SK-N-MC (cell line): ENCODE results near the gene OR2A25.

ENCODE experiments used
- DNase-seq: peaks from one replicate; pipeline ENCODE4 v3.0.0-alpha.2; 2011; ENCODE audit warnings: low read depth, low spot score
- H3K27ac ChIP-seq: fragments of 200-600 bp; sonication (generic); 2 replicates; pipeline ENCODE4 v1.5.1; 2016; ENCODE audit warnings: mixed run types
- H3K36me3 ChIP-seq: fragments of 200-600 bp; sonication (generic); 2 replicates; pipeline ENCODE4 v1.6.1; 2017; ENCODE audit warnings: antibody characterized with exemption, low read length, mixed read lengths; ENCODE audit not compliant: insufficient read depth
- H3K4me3 ChIP-seq: fragments of 200-600 bp; sonication (generic); 2 replicates; pipeline ENCODE4 v1.5.1; 2016
- H3K9ac ChIP-seq: fragments of 200-600 bp; sonication (generic); 2 replicates; pipeline ENCODE4 v1.8.0; 2017; ENCODE audit warnings: mixed run types, mixed read lengths; ENCODE audit not compliant: insufficient read length
- H3K9me3 ChIP-seq: fragments of 200-600 bp; sonication (generic); 2 replicates; pipeline ENCODE4 v1.6.1; 2017; ENCODE audit warnings: low read depth, mild to moderate bottlenecking, antibody characterized with exemption, low read length, moderate library complexity, mixed read lengths
- EZH2 ChIP-seq: fragments of 200-600 bp; sonication (generic); IDR thresholded peaks from one replicate; pipeline ENCODE4 v1.6.1; 2017; ENCODE audit warnings: antibody characterized with exemption
- FOXP2 ChIP-seq: optimal IDR thresholded peaks from 2 replicates; pipeline ENCODE3; 2011; ENCODE audit warnings: mild to moderate bottlenecking, moderate library complexity; ENCODE audit not compliant: insufficient read depth; ENCODE audit errors: extremely low read length, control extremely low read depth
- POLR2AphosphoS5 ChIP-seq: IDR thresholded peaks from 2 replicates; pipeline ENCODE4 v1.6.1; 2012; ENCODE audit warnings: mild to moderate bottlenecking, low read depth, low read length, borderline replicate concordance

OR2A25 gene, protein sequence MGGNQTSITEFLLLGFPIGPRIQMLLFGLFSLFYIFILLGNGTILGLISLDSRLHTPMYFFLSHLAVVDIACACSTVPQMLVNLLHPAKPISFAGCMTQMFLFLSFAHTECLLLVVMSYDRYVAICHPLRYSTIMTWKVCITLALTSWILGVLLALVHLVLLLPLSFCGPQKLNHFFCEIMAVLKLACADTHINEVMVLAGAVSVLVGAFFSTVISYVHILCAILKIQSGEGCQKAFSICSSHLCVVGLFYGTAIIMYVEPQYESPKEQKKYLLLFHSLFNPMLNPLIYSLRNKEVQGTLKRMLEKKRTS

DNA sequence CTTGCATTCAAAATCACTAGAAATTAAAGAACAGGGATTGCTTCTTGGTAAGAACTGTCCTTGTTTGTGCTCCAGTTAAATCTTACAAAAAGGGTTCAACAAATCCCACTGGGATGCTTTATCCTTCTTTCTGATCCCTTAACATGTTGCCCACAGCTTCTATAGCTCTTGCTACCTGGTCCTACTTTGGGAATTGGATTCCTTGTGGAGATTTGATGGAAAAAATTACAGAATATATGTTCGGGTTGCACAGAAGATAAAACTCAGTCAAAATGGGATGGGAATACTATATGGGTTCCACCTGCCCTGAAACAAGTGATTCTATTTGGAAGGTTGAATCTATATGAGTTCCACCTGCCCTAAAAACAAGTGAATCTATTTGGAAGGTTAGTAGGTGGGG is at the start of gene OR2A25:
Gene OR2A25, plus strand, starts transcription at position 301 of the 400 bp plus-strand sequence. CDS start 4,409 bp downstream, outside the sequence.
- Histone ChIP-seq H3K9me3 (no peaks in the 10 kb centered on the region), H3K4me3 (no peak within 1 kb of the TSS), H3K9ac (no peak within 1 kb of the TSS), H3K27ac (no peak within 1 kb of the TSS), H3K36me3 (no peaks in the 10 kb centered on the region)
- TF ChIP-seq POLR2AphosphoS5 (no peak), FOXP2 (no peak), EZH2 (no peak)
- DNase-seq: no peak

DNA sequence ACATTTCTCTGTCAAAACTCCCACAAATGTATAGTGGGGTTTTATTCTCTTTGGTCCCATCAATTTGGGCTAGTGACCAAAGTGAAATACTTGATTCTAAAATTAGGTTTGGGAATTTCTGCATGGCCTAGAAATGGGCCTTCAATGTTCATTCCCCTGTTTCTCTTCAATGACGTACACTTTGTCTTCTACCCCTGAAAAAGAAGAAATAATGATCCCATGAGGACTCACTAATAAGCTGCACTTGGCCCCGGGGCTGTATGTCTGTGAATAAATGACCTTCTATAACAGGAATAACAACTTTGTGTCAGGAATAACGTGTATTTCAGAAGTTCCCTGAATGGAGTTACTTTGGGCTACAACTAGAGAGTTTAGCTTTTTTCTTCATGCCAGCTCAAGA is 49.3 kb upstream of the OR2A25 start:
- H3K9ac ChIP-seq: no peak overlapping the region
- no peak for DNase-seq
- H3K27ac ChIP-seq: no peak overlapping the region
- H3K9me3 ChIP-seq: no peaks in the 10 kb centered on the region
- no peaks in the 10 kb centered on the region for H3K36me3 ChIP-seq
- no peak overlapping the region for H3K4me3 ChIP-seq
- no peak for TF ChIP-seq POLR2AphosphoS5
- TF ChIP-seq FOXP2: no peak
- TF ChIP-seq EZH2: no peak

DNA sequence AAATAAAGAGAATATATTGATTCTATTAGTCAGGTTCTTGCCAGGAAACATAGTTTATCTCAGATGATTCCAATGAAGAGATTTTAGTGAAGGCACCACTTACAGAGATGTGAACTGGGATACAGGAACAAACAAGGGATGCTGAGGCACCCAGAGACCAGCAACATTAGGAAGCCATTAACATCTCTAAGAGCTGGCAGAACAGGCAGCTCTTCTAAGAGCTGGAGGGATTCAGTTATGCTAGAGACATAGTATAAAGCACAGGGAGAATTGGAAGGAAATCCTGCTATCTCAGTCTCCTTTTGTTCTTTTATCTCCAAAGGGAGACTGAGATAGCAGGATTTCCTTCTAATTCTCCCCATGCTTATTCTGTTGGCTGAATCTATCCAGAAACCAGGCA is 47.4 kb upstream of the OR2A25 start:
- no peaks in the 10 kb centered on the region for H3K36me3 ChIP-seq
- no peak overlapping the region for H3K27ac ChIP-seq
- DNase-seq: no peak
- no peak overlapping the region for H3K4me3 ChIP-seq
- no peaks in the 10 kb centered on the region for H3K9me3 ChIP-seq
- H3K9ac ChIP-seq: no peak overlapping the region
- TF ChIP-seq POLR2AphosphoS5 (no peak), EZH2 (no peak), FOXP2 (no peak)

DNA sequence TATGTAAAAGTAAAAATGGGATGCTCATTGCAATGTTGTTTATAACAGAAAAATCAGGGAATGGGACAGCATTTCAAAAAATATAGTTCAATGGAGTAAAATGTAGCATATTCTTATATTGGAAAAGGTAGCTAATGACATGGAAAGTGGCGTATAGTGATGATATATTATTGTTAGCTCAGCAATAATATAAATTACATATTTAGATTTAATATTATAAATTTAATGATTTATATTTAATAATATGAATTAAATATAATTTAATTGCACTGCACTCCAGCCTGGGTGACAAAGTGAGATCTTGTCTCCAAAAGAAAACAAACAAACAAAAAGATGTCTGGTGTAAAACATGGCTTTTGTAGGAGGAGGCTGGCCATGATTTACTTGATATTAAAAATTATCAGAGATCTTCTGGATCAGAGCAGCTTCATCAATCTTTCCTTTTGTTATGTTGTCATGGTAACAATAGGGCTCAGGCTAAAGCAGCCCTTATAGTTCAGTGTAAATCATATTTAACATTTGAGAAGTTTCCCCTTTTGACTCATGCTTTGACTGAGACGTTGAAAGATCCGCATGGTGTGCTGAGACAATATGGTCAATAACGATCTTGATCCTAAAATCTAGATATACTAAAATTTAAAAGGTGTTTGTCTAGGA is 46.3 kb upstream of the OR2A25 start:
- Histone ChIP-seq H3K9ac (no peak overlapping the region), H3K27ac (no peak overlapping the region), H3K9me3 (no peaks in the 10 kb centered on the region), H3K36me3 (no peaks in the 10 kb centered on the region), H3K4me3 (no peak overlapping the region)
- no peak for DNase-seq
- no peak for TF ChIP-seq POLR2AphosphoS5
- TF ChIP-seq EZH2: no peak
- no peak for TF ChIP-seq FOXP2

DNA sequence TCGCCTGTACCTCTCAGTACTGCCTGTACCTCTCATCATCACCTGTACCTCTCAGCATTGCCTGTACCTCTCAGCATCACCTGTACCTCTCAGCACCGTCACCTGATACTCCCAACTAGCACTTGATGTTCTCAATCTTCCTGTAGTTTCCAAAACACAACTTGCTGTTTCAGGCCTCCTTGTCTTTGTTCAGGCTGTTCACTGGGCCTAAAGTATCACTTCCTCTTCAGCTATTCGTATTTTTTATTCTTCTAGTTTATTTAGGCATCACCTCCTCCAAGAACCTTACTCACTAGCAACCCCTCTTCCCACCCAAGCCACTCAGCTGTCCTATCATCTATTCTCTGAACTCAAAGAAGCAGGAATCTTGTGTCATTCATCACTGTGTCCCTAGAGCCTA is 45.4 kb upstream of the OR2A25 start:
- Histone ChIP-seq H3K4me3 (no peak overlapping the region), H3K27ac (no peak overlapping the region), H3K9ac (no peak overlapping the region), H3K36me3 (no peaks in the 10 kb centered on the region), H3K9me3 (no peaks in the 10 kb centered on the region)
- no peak for DNase-seq
- no peak for TF ChIP-seq EZH2
- TF ChIP-seq FOXP2: no peak
- TF ChIP-seq POLR2AphosphoS5: no peak

DNA sequence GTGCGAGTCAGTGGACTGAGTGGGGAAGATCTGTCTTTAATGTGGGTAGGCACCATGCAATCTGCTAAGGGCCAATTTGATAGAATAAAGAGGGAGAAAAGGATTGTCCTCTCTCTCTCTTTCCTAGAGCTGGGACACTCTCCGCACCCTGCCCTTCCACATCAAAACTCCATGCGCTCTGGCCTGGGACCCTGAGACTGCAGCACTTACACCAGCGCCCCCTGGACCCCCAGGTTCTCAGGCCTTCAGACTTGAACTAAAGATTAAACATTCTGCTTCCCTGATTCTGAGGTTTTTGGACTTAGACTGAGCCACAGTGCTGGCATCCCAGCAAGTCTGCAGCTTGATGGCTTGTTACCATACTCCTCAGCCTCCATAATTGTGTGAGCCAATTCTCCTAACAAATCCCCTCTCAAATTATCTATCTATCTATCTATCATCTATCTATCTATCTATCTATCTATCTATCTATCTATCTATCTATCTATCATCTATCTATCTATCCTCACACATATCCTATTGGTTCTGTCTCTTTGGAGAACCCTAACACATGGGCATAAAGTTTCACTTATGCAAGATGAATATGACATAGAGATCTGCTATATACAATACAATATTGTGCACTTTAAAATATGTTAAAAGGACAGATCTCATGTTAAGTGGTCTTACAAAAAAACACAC is 43.3 kb upstream of the OR2A25 start:
- no peak for DNase-seq
- Histone ChIP-seq H3K27ac (no peak overlapping the region), H3K9me3 (no peaks in the 10 kb centered on the region), H3K9ac (no peak overlapping the region), H3K4me3 (no peak overlapping the region), H3K36me3 (no peaks in the 10 kb centered on the region)
- TF ChIP-seq FOXP2 (no peak), POLR2AphosphoS5 (no peak), EZH2 (no peak)

DNA sequence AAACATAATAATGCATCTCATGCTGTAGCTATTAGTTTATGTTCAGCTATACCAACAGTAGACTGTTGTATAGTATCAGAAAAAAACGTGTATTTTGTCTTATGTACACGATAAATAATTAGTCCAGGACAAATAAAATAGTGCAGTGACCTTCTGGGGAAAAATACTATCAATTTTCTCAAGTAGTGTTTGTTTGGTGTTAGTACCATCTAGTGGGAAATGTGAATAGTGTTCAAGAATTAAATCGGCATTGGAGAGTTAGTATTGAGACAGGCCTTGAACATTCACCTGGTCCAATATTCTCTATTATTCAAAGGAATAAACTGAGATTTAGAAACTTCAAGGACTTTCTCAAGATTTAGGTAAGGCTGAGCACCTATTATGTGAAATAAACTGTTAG is 42.5 kb upstream of the OR2A25 start:
- Histone ChIP-seq H3K9me3 (no peaks in the 10 kb centered on the region), H3K9ac (peak overlapping the region; percentile 3), H3K36me3 (no peaks in the 10 kb centered on the region), H3K27ac (no peak overlapping the region), H3K4me3 (no peak overlapping the region)
- TF ChIP-seq POLR2AphosphoS5 (no peak), FOXP2 (no peak), EZH2 (no peak)
- no peak for DNase-seq

DNA sequence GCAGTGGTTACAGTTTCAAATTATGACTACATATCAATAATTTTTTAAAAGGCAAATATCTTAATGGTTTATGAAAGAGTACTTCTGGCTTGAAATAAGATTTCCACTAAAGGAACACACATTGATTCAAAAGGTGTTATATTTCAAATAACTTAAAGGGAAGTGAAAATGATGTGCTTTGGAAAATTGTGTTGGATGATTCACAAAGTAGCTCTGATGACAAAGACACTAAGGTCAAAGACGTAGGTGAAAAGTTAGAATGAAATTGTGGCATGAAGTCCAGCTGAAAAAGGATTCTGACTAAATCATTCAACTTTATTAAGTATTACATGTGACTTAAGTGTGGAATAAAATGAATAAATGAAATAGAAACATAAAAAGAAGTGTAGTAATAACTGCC is 41.6 kb upstream of the OR2A25 start:
- no peak overlapping the region for H3K4me3 ChIP-seq
- no peaks in the 10 kb centered on the region for H3K36me3 ChIP-seq
- DNase-seq: no peak
- no peak overlapping the region for H3K27ac ChIP-seq
- H3K9me3 ChIP-seq: no peaks in the 10 kb centered on the region
- TF ChIP-seq FOXP2: no peak
- TF ChIP-seq POLR2AphosphoS5: no peak
- TF ChIP-seq EZH2: no peak
- H3K9ac ChIP-seq: no peak overlapping the region
